SH-SY5Y (cell line): ENCODE data around the gene PSD.

Experiments
- GATA2 ChIP-seq: IDR thresholded peaks from 2 replicates; pipeline ENCODE4 v1.6.1; 2011; ENCODE audit warnings: mild to moderate bottlenecking, low read depth, low read length
- GATA3 ChIP-seq: IDR thresholded peaks from 2 replicates; pipeline ENCODE4 v1.6.1; 2011; ENCODE audit warnings: low read depth, mild to moderate bottlenecking, low read length, moderate library complexity

DNA sequence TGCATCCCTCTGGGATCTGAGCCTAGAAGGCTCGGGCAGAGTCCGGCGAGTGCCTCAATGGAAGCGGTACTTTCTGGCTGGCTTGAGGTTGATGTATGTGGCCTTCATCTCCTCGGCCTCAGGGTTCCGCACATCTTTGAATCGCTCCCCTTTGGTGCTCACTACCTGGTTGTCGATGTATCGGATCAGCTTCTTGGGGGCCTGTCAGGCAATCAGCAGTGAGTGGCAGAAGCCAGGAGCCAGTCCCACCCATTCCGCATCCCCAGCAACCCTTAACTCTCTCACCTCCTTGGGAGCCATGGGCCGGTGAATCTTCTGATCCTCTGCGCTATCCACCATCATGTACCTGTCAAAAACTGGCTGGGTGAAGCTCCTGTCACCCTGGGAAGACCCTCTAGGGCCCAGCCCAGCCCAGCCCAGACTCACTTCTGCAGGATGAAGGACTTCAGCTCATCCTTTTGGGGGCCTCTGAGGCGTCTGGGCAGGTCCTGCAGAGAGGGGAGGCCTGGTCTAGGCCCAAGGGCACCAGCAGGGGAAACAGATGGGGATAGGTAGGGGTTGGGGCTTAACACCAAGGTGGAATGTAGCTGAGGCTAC lies 4.9 kb upstream of the PSD start:
- TF ChIP-seq GATA3 = no peak
- TF ChIP-seq GATA2 = no peak
